Stimulated activated CD8-positive, alpha-beta memory T cell treated with anti-CD3 and anti-CD28 coated beads, Interleukin-2, amount 100 ng/mL, for 48 hours (primary cell): ENCODE data around the gene EPB42.
A peak's percentile ranks its signal among the peaks of the same experiment; 100 is the strongest.
"Not testable (repeated sequence)": the region's sequence is repeated elsewhere in the genome, so short reads cannot be mapped to it uniquely, and the experiment has no call there.

Experiments
- DNase-seq, 2 donors: peaks; one replicate each; pipeline ENCODE4 v3.0.0-alpha.2; 2020; ENCODE audit warnings: low read depth in 2 of 2

The EPB42 gene

GRCh38 chr15:43185157-43186002, 35.4 kb downstream of the EPB42 start, which contains the start of gene CCNDBP1:
Gene CCNDBP1, plus strand, starts transcription at chr15:43185403. Its CDS starts 96 bp downstream, at chr15:43185499.
- peak; percentile 94 for DNase-seq

DNA sequence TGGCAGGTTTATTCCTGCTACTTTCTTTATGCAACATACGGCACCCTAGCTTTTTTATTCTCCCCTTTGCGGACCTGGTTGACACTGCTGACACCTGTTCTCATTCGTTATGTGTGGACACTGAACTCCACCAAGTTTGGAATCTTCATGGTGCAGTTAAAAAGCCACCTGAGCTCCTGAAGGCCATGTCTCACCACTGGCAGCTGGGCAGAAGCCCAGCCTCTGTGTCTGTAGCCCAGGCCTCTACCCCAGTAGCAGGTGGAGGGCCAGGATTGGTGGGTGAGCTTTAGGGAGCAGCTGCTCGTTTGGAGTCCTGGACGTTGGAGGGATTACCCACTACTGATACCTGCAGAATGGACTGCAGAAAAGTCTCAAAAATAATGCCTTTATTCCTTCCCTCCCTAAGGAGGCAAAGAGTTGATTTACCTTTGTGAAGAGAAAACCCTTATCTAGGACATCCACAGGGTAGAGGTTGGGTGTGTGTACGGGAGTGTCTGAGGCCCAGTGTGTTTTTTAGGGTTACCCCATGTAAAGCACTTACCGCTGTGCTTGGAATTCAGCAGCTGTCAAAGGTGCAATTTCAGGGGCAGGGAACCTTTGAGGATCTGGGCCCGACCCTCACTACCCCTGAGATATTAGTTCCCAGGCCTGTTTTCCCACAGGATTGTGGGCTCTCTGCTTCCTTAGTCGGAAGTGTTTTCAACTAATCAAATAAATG, 36.3 kb downstream of the EPB42 start:
- no peak for DNase-seq

DNA sequence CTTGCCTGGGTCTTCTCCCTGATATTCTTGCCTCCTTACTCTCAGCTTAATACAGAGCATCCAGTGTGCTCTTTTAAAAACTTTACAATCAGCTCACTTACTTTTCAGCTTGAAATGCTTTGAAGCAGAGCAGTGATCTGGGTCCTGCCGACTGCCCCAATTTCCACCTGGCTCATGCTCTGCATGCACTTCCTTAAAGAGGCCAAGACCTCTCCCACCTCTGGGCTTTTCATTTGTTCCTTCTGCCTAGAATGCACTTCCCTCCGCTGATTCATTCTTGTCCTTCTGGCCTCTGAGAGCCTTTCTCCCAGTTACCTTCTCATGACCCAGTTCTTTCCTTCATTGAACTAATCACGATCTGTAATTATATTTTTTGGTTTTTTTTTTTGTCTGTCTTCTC, 37.5 kb downstream of the EPB42 start:
- DNase-seq = no peak

- DNase-seq = not testable (repeated sequence)
Measured at GRCh38 chr15:43177147-43177546, 43.7 kb downstream of the EPB42 start.

GRCh38 chr15:43175656-43176309, 45.0 kb downstream of the EPB42 start:
- not testable (repeated sequence) for DNase-seq

DNA sequence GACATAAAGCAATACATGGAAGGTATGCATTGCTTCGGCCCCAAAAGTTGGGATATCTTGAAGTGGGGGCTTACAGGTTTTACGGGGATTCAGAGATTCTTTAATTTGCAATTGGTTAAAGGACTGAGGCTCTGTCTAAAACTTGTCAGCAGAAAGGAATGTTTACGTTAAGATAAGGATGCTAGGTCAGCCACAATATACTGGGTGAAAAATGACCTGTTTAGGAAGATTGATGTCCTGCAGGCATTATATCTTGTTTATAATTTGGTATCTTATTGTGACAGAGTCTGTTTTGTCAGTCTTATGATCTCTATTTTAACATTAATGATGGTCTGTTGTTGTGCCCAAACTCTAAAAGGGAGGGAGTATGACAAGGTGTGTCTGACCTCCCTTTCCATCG, 50.9 kb downstream of the EPB42 start:
- no peak for DNase-seq

DNA sequence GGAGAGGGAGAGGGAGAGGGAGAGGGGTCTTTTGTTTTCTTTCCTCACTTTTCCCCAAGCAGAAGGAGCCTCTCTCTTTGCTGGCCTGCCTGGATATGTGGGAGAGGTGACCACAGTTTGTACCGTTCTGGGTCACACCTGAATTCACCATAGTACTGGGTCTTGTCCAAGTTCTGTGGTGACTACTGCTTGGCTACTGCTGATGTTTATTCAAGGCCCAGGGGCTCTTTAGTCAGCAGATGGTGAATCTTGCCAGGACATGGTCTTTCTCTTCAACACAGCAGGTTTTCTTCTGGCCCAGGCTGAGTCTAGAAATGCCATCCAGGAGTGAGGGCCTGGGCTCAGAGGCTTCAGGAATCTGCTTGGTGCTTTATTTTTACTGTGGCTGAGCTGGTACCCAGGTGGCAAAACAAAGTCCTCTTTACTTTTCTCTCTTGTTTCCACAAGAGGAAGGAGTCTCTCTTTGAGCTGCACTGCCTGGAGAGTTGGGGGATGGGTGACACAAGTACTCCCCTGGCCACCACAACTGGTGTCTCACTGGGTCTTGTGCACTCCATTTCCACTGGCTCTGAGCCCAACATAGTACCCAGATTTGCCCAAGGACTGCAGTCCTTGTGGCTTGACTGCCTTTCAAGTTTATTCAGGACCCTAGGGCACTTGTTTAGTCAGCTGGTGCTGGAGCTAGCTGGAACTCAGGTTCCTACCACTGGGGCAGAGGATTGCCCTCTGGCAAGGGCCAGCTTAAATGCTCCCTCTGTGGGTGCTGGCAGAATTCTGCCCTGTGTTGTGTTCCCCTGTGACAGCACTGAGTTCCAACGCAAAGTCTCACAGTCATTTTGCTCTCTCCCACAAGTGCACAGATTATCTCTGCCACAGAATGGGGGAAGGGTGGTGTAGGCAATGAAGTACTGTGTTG, 52.4 kb downstream of the EPB42 start:
- DNase-seq = no peak

- DNase-seq = not testable (repeated sequence)
Measured at GRCh38 chr15:43167261-43167660, 53.6 kb downstream of the EPB42 start.

DNA sequence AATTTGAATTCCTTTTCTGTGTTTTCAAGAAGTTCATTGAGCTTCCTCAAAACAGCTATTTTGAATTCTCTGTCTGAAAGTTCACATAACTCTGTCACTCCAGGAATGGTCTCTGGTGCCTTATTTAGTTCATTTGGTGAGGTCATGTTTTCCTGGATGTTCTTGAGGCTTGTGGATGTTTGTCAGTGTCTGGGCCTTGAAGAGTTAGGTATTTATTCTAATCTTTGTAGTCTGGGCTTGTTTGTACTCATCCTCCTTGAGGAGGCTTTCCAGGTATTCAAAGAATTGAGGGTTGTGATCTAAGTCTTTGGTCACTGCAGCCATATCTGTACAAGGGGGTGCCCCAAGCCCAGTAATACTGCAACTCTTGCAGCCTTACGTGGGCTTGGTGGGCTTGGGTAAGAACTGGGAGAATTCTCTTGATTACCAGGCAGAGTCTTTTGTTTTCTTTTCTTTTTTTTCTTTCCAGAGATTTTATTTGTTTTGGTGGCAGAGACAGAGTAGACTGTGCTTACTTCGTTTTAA, 55.0 kb downstream of the EPB42 start:
- no peak for DNase-seq

- DNase-seq = no peak
Measured at GRCh38 chr15:43153269-43153668, 67.5 kb downstream of the EPB42 start.

GRCh38 chr15:43151688-43152087, 69.1 kb downstream of the EPB42 start:
- no peak for DNase-seq

DNA sequence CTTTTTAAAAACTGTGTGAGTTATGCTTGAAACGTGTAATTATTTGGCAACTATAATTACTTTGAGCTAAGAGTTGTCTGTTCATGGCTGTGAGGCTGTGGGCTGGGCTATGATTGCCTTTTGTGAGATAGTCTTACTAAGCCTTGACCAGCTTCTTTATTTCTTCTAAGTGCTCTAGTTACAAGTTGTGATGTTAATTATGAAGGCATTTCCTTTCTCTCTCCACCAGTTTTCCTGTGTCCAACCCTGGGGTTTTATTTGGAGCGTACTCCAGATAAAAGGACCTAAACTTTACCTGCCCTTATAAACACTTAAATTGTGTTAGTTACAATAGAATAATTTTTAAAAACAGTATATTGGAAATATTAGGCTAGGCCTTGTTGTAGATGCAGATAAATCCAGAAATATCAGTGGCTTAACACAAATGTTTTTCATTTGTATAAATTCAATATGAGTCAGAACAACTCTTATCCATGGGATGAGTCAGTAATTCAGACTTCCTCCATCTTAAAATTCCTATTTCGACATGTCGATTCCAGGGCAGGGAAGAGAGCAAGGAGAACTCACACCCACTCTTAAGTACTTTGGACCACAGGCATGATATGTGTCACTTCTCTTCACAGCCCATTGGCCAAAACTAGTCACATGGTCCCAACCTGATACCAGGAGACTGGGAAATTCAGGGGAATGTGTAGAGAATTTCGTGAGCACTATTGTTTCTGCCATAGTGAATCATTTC, 70.5 kb downstream of the EPB42 start:
- no peak for DNase-seq
